ENCODE measurements around the gene ROR2.

ROR2 gene

DNA sequence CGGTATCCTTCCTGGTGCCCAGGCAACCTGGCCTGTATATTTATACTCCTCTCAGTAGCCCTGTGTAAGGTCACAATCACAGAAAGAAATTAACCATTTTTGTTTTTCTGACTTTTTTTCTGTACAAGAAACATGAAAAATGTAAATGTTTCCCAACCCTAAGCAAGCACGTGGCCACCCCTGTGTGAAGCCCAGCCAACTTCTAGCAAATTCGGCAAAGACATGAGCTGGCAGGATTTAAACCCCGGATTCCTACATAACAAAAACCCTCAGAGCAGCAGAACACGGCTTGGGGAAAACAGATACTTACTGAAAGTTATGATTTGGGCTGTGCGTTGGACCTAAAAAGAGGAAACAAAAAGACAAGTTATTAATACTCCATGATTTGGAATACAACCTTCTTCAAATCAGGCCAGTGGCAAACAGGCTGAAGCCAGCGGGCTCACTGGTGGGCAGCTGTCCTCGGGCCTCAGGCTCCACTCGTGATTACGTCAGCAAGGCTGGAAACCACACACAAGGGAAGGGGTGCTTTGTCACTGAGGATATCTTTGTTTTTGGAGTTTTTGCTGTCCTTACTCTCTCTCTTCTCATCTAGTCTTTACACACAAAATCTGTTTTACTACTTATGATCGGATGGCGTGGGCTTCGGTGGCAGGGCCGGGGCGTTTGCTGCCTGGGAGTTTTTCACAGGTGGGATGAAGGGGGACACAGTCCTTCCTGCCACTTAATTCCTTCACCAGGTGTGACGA is 194.1 kb downstream of the ROR2 start:
- Histone ChIP-seq H3K27me3 (ENCODE audit: control insufficient read depth in 3 of 3, insufficient read depth in 3 of 3, low read depth in 1 of 3, low read length in 3 of 3) (no peaks in the 10 kb centered on the region), H3K4me2 (ENCODE audit: insufficient read depth, low read length, poor library complexity, severe bottlenecking) (no peak overlapping the region), H2BK15ac (ENCODE audit: low read length) (no peak overlapping the region), H4K8ac (ENCODE audit: low read depth, low read length) (no peak overlapping the region), H3K27ac (replicated peaks; ENCODE audit: low read length) (no peak overlapping the region), H3K18ac (ENCODE audit: low read length) (no peak overlapping the region), H2BK12ac (ENCODE audit: low read length) (no peak overlapping the region), H3K4me1 (ENCODE audit: control insufficient read depth in 2 of 2, insufficient read depth in 1 of 2, low read depth in 1 of 2, low read length in 2 of 2) (no peaks in the 10 kb centered on the region), H3K14ac (ENCODE audit: low read length) (no peak overlapping the region), H3K4me3 (ENCODE audit: low read length in 2 of 2) (no peak overlapping the region), H2AFZ (ENCODE audit: low read length) (no peak overlapping the region), H3K4ac (ENCODE audit: low read length) (no peak overlapping the region), H4K91ac (ENCODE audit: low read depth, low read length, poor library complexity) (no peak overlapping the region), H2AK5ac (ENCODE audit: low read depth, low read length) (no peak overlapping the region), H2BK120ac (ENCODE audit: low read depth, low read length) (no peak overlapping the region), H3K9ac (ENCODE audit: low read depth, low read length, poor library complexity) (no peak overlapping the region), H3K9me3 (replicated peaks in 1 of 2; ENCODE audit: control insufficient read depth in 2 of 2, insufficient read depth in 1 of 2, low read depth in 1 of 2, low read length in 2 of 2) (no peaks in the 10 kb centered on the region), H3K79me1 (ENCODE audit: low read depth, low read length) (peaks cover 3% of the 10 kb centered on the region), H3K36me3 (replicated peaks in 1 of 2; ENCODE audit: control insufficient read depth in 2 of 2, insufficient read depth in 2 of 2, low read length in 2 of 2) (peaks cover 15 to 35% of the 10 kb centered on the region in 2 donors), H2BK5ac (ENCODE audit: low read length) (no peak overlapping the region), H3K23ac (ENCODE audit: low read depth, low read length, poor library complexity) (no peak overlapping the region)
- DNase-seq (ENCODE audit: low spot score) = no peak
- no CpG with 5 or more reads among the region's 16 CpGs for WGBS, 2 donors (ENCODE audit: extremely low coverage in 2 of 2, insufficient read length in 2 of 2, insufficient replicate concordance in 1 of 2)

DNA sequence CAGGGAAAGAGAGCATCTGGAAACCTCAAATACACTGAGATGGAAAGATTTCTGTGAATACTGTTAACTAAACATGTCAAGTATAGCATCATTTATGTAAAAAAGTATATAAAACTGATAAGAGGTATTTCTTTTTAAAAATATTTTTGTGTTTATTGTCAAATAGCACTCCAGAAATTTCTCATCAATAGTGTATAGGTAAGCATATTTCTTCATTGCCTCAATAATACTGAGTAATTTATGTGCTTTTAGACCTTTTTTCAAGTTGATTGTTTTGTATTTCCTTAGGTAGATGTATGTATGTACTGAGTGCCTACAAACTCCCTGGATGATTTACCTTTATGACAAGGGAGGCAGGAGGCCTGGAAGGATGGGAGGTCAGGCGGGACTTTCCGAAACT is 196.3 kb downstream of the ROR2 start:
- Histone ChIP-seq H3K23ac (ENCODE audit: low read depth, low read length, poor library complexity) (no peak overlapping the region), H3K4me1 (ENCODE audit: control insufficient read depth in 2 of 2, insufficient read depth in 1 of 2, low read depth in 1 of 2, low read length in 2 of 2) (no peaks in the 10 kb centered on the region), H3K18ac (ENCODE audit: low read length) (no peak overlapping the region), H2AFZ (ENCODE audit: low read length) (no peak overlapping the region), H4K8ac (ENCODE audit: low read depth, low read length) (no peak overlapping the region), H2BK120ac (ENCODE audit: low read depth, low read length) (no peak overlapping the region), H3K36me3 (replicated peaks in 1 of 2; ENCODE audit: control insufficient read depth in 2 of 2, insufficient read depth in 2 of 2, low read length in 2 of 2) (peaks cover 19 to 43% of the 10 kb centered on the region in 2 donors), H2BK15ac (ENCODE audit: low read length) (no peak overlapping the region), H3K9me3 (replicated peaks in 1 of 2; ENCODE audit: control insufficient read depth in 2 of 2, insufficient read depth in 1 of 2, low read depth in 1 of 2, low read length in 2 of 2) (no peaks in the 10 kb centered on the region), H3K14ac (ENCODE audit: low read length) (no peak overlapping the region), H3K27me3 (ENCODE audit: control insufficient read depth in 3 of 3, insufficient read depth in 3 of 3, low read depth in 1 of 3, low read length in 3 of 3) (no peaks in the 10 kb centered on the region), H2AK5ac (ENCODE audit: low read depth, low read length) (no peak overlapping the region), H3K4ac (ENCODE audit: low read length) (no peak overlapping the region), H3K4me3 (ENCODE audit: low read length in 2 of 2) (no peak overlapping the region), H2BK5ac (ENCODE audit: low read length) (no peak overlapping the region), H2BK12ac (ENCODE audit: low read length) (no peak overlapping the region), H3K4me2 (ENCODE audit: insufficient read depth, low read length, poor library complexity, severe bottlenecking) (no peak overlapping the region), H3K79me1 (ENCODE audit: low read depth, low read length) (peaks cover 3% of the 10 kb centered on the region), H4K91ac (ENCODE audit: low read depth, low read length, poor library complexity) (no peak overlapping the region), H3K9ac (ENCODE audit: low read depth, low read length, poor library complexity) (no peak overlapping the region), H3K27ac (replicated peaks; ENCODE audit: low read length) (no peak overlapping the region)
- no CpG with 5 or more reads among the region's 2 CpGs for WGBS, 2 donors (ENCODE audit: extremely low coverage in 2 of 2, insufficient read length in 2 of 2, insufficient replicate concordance in 1 of 2)
- DNase-seq (ENCODE audit: low spot score) = no peak

DNA sequence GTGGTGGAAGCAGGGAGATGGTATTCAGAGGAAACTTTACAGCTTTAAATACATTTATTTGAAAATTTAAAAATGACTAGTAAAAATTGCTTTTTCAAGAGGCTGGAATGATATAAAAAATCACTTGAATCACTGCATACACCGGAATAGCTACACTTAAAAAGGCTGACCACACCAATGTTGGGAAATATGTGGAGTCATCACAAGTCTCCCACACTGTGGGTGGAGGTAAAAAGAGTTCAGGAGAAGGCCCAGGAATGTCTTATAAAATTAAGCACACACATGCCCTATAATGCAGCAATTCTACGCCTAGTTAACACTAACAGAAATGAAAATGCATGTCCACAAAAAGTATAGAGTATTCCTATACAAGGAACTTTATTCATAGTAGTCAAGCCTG is 198.1 kb downstream of the ROR2 start:
- H3K4ac ChIP-seq (ENCODE audit: low read length) = no peak overlapping the region
- H3K23ac ChIP-seq (ENCODE audit: low read depth, low read length, poor library complexity) = no peak overlapping the region
- H3K36me3 ChIP-seq (replicated peaks in 1 of 2; ENCODE audit: control insufficient read depth in 2 of 2, insufficient read depth in 2 of 2, low read length in 2 of 2) = peaks cover 17 to 38% of the 10 kb centered on the region in 2 donors
- H3K4me3 ChIP-seq (ENCODE audit: low read length in 2 of 2) = no peak overlapping the region
- no peak overlapping the region for H2AFZ ChIP-seq (ENCODE audit: low read length)
- no CpG with 5 or more reads among the region's 2 CpGs for WGBS, 2 donors (ENCODE audit: extremely low coverage in 2 of 2, insufficient read length in 2 of 2, insufficient replicate concordance in 1 of 2)
- H2BK15ac ChIP-seq (ENCODE audit: low read length) = no peak overlapping the region
- H3K4me1 ChIP-seq (ENCODE audit: control insufficient read depth in 2 of 2, insufficient read depth in 1 of 2, low read depth in 1 of 2, low read length in 2 of 2) = peaks cover 0 to 3% of the 10 kb centered on the region in 2 donors
- H3K14ac ChIP-seq (ENCODE audit: low read length) = no peak overlapping the region
- H2BK5ac ChIP-seq (ENCODE audit: low read length) = no peak overlapping the region
- H2BK120ac ChIP-seq (ENCODE audit: low read depth, low read length) = no peak overlapping the region
- no peaks in the 10 kb centered on the region for H3K9me3 ChIP-seq (replicated peaks in 1 of 2; ENCODE audit: control insufficient read depth in 2 of 2, insufficient read depth in 1 of 2, low read depth in 1 of 2, low read length in 2 of 2)
- no peak overlapping the region for H3K18ac ChIP-seq (ENCODE audit: low read length)
- H4K91ac ChIP-seq (ENCODE audit: low read depth, low read length, poor library complexity) = no peak overlapping the region
- no peak overlapping the region for H2AK5ac ChIP-seq (ENCODE audit: low read depth, low read length)
- no peak overlapping the region for H3K27ac ChIP-seq (replicated peaks; ENCODE audit: low read length)
- no peak overlapping the region for H4K8ac ChIP-seq (ENCODE audit: low read depth, low read length)
- H3K79me1 ChIP-seq (ENCODE audit: low read depth, low read length) = no peaks in the 10 kb centered on the region
- no peak overlapping the region for H2BK12ac ChIP-seq (ENCODE audit: low read length)
- DNase-seq (ENCODE audit: low spot score) = no peak
- no peaks in the 10 kb centered on the region for H3K27me3 ChIP-seq (ENCODE audit: control insufficient read depth in 3 of 3, insufficient read depth in 3 of 3, low read depth in 1 of 3, low read length in 3 of 3)
- no peak overlapping the region for H3K9ac ChIP-seq (ENCODE audit: low read depth, low read length, poor library complexity)
- no peak overlapping the region for H3K4me2 ChIP-seq (ENCODE audit: insufficient read depth, low read length, poor library complexity, severe bottlenecking)

DNA sequence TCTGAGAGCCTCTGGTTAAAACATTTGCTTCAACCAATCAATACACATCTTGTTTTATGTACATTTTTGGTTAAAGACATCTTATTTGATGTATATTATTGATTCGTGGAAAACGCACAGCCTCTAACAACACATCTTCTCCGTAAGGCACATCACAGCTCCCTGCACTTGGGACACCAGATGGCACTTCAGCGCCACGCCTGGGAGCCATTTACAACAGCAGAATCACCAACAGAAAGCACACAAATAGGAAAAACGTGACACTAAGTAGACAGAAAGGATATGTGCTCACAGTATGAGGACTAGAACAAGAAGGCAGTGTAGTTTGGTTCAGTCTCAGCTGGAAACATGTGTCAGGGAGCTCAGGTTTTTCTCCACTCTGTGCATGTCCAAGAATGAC is 199.7 kb downstream of the ROR2 start:
- Histone ChIP-seq H3K18ac (ENCODE audit: low read length) (no peak overlapping the region), H2BK120ac (ENCODE audit: low read depth, low read length) (no peak overlapping the region), H3K9ac (ENCODE audit: low read depth, low read length, poor library complexity) (no peak overlapping the region), H2AFZ (ENCODE audit: low read length) (no peak overlapping the region), H3K79me1 (ENCODE audit: low read depth, low read length) (no peaks in the 10 kb centered on the region), H3K14ac (ENCODE audit: low read length) (no peak overlapping the region), H4K91ac (ENCODE audit: low read depth, low read length, poor library complexity) (no peak overlapping the region), H2AK5ac (ENCODE audit: low read depth, low read length) (no peak overlapping the region), H3K27ac (replicated peaks; ENCODE audit: low read length) (no peak overlapping the region), H3K4me2 (ENCODE audit: insufficient read depth, low read length, poor library complexity, severe bottlenecking) (no peak overlapping the region), H4K8ac (ENCODE audit: low read depth, low read length) (no peak overlapping the region), H3K23ac (ENCODE audit: low read depth, low read length, poor library complexity) (no peak overlapping the region), H2BK15ac (ENCODE audit: low read length) (no peak overlapping the region), H3K9me3 (replicated peaks in 1 of 2; ENCODE audit: control insufficient read depth in 2 of 2, insufficient read depth in 1 of 2, low read depth in 1 of 2, low read length in 2 of 2) (no peaks in the 10 kb centered on the region), H3K4me1 (ENCODE audit: control insufficient read depth in 2 of 2, insufficient read depth in 1 of 2, low read depth in 1 of 2, low read length in 2 of 2) (peaks cover 0 to 3% of the 10 kb centered on the region in 2 donors), H3K4me3 (ENCODE audit: low read length in 2 of 2) (no peak overlapping the region), H2BK5ac (ENCODE audit: low read length) (no peak overlapping the region), H3K4ac (ENCODE audit: low read length) (no peak overlapping the region), H2BK12ac (ENCODE audit: low read length) (no peak overlapping the region), H3K27me3 (ENCODE audit: control insufficient read depth in 3 of 3, insufficient read depth in 3 of 3, low read depth in 1 of 3, low read length in 3 of 3) (no peaks in the 10 kb centered on the region), H3K36me3 (replicated peaks in 1 of 2; ENCODE audit: control insufficient read depth in 2 of 2, insufficient read depth in 2 of 2, low read length in 2 of 2) (peaks cover 11 to 34% of the 10 kb centered on the region in 2 donors)
- DNase-seq (ENCODE audit: low spot score) = no peak
- no CpG with 5 or more reads among the region's 6 CpGs for WGBS, 2 donors (ENCODE audit: extremely low coverage in 2 of 2, insufficient read length in 2 of 2, insufficient replicate concordance in 1 of 2)
